Forelimb muscle (tissue), 1 donor: ENCODE data around the gene RORC. TPM values are rescaled to one million over a fixed set of nuclear protein-coding genes. Genes with fewer than 3 reads are reported as not detected.
A peak's percentile ranks its signal among the peaks of the same experiment; 100 is the strongest.
"Not testable (repeated sequence)": the region's sequence is repeated elsewhere in the genome, so short reads cannot be mapped to it uniquely, and the experiment has no call there.

Source experiments
- DNase-seq: peaks from one replicate; pipeline ENCODE4 v3.0.0-alpha.2; 2013; ENCODE audit warnings: low read depth
- polyA plus RNA-seq: library from polyadenylated mRNA; unstranded; fragments of 120-200 nt; gene quantifications from one replicate; pipeline ENCODE4 v1.2.1, GENCODE V29; 2013; ENCODE audit not compliant: insufficient read length

Gene RORC
- polyA plus RNA-seq, 1 donor, result 10.8 TPM

- DNase-seq, result no peak
Measured at GRCh38 chr1:151774256-151774922, 57.2 kb downstream of the RORC start.

- DNase-seq, result no peak
Measured at GRCh38 chr1:151773702-151774101, 57.9 kb downstream of the RORC start.

DNA sequence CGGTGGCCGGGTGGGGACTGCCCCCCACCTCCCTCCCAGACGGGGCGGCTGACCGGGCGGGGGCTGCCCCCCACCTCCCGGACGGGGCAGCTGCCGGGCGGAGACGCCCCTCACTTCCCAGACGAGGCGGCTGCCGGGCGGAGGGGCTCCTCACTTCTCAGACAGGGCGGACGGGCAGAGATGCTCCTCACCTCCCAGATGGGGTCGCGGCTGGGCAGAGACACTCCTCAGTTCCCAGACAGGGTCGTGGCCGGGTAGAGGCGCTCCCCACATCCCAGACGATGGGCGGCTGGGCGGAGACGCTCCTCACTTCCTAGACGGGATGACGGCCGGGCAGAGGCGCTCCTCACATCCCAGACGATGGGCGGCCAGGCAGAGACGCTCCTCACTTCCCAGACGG lies 62.3 kb downstream of the RORC start:
- DNase-seq, result not testable (repeated sequence)

DNA sequence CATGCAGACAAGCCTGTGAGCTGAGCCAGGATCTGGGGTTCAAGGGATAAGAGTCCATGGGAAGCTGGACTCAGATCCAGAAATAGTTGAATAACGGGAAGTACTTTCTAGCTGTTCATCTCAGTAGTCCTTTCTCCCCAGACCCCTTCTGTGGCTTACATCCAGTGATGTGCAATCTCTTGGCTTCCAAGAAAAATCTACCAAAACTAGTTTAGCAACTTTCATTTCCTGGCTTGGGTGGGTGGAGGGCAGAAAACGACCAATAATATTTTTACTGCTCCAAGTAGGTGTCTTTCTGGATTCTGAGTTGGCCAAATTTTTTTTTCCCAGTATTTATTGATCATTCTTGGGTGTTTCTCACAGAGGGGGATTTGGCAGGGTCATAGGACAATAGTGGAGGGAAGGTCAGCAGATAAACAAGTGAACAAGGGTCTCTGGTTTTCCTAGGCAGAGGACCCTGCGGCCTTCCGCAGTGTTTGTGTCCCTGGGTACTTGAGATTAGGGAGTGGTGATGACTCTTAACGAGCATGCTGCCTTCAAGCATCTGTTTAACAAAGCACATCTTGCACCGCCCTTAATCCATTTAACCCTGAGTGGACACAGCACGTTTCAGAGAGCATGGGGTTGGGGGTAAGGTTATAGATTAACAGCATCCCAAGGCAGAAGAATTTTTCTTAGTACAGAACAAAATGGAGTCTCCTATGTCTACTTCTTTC lies 63.1 kb downstream of the RORC start:
- not testable (repeated sequence) for DNase-seq

GRCh38 chr1:151763990-151764389 lies 67.6 kb downstream of the RORC start:
- DNase-seq, result no peak

DNA sequence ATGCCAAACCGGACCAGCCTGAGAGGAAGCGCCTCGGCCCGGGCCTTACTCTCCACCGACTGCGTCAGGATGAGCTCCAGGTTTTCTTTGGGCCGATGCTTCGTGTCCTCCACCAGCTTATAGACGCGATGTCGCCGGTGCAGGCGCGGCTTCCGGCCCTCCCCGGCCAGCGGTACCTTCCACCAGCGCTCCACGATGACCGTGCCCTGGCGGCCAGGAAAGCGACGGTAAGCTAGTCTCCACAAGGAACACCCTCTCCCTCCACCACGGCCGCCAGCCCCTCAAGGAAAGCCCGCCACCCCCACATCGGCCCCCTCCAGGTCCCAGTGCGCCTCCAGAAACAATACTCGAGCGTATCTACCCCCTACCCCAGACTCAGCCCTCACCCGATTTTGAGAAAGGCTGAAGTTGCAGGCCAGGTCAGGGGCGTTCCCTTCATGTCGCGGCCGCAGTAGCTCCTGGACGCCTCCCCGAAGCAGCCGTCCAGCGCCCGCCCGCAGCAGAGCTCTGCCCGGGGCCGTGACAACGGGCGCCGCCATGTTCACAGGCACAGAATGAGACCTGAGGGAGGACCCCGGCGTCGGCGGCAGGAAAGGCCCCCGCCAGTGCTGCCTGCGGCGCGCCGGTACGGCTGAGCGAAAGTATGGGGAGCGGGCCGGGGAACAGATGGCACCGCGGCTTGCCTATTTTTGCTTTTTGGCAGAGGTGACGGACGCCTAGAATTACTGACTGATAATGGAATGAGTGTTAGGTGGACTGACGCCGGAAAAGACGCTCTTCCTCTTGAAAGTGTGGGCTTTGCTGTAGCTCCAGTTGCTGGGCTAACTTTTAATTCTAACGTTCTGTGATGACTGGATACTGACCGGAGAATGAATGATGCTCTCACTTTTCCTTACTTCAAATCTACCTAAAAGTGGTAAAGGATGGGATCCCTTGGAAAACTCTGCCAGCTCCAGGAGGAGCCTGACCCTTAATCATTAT lies 68.4 kb downstream of the RORC start, which contains the start of gene MRPL9:
Gene MRPL9, minus strand, starts transcription at position 556 of the 981 bp plus-strand sequence. Its CDS starts 17 bp downstream, at position 539.
- peak; percentile 25 for DNase-seq

DNA sequence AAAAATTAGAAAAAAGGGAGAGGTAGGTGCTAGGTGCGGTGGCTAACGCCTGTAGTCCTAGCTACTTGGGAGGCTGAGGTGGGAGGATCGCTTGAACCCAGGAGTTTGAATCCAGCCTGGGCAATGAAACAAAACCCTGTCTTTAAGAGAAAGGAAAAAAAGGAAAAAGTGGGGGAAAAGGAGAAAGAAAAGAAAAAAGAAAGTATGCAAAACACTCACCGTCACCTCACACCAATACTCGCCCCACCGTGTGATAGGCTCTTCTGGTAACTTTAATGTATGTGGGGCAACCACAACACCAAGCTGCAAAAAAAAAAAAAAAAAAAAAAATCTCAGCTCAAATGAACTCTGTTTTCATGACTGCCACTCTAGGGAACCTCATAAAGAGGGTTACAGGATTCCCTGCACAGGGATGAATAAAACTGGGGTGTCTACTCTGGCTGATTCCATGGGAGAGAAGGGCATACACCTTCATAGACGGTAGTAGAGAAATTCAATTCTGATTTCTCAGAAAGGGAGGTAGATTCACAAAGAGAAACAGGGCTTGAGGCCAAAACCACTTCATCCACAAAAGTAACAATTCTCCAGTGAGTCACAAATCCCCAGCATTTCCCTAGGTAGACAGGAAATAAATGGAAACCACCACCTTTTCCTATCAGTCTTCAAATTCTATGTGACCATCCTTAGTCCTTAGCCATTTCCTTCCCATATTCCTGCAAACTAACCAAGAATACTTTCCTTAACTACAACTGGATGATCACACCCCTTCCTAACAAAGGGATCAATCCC lies 70.8 kb downstream of the RORC start:
- no peak for DNase-seq

DNA sequence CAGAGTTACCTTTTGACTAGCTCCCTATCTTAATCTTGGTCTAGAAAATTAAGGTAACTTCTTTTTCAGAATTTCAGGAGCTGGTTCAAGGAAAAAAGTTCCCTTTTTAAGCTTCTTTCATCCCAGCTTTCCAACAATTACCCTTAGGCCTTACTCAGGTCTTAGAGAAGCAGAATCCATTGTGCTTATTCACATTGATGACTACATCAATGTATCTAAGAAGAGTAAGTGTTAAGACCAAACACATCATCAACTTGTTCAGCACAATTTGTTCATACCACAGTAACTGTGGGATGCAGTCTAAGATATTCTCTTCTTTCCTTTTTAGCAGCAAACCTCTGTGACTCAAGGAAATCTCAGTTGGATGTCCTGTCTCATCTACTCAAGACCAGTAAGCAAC lies 72.4 kb downstream of the RORC start:
- DNase-seq, result no peak

- no peak for DNase-seq
Measured at GRCh38 chr1:151756291-151756690, 75.3 kb downstream of the RORC start.

Other genes with a start within 250 kb of the RORC start
- 18.9 TPM for gene SNX27, start 219.8 kb downstream of the RORC start, polyA plus RNA-seq
- gene CELF3, start 115.0 kb downstream of the RORC start, polyA plus RNA-seq, result 1.2 TPM
- 0.63 TPM for gene RIIAD1, start 110.3 kb downstream of the RORC start, polyA plus RNA-seq
- gene MRPL9, start 68.3 kb downstream of the RORC start, polyA plus RNA-seq, result 69.5 TPM
- 4.0 TPM for gene TDRKH, start 41.3 kb downstream of the RORC start, polyA plus RNA-seq
- 0.47 TPM for gene LINGO4, start 26.4 kb downstream of the RORC start, polyA plus RNA-seq
- gene C2CD4D, start 8.0 kb upstream of the RORC start, polyA plus RNA-seq, result 0.23 TPM
- gene THEM5, start 21.9 kb upstream of the RORC start, polyA plus RNA-seq, result 0.56 TPM
- 16.1 TPM for gene THEM4, start 77.7 kb upstream of the RORC start, polyA plus RNA-seq
- gene S100A10, start 162.1 kb upstream of the RORC start, polyA plus RNA-seq, result 169 TPM
- 146 TPM for gene S100A11, start 205.2 kb upstream of the RORC start, polyA plus RNA-seq